NOMO-1 treated with DMSO at 0.1 percent for 48 hours (cell line): Measurements from ENCODE around the gene EIF5A.
"Not testable (repeated sequence)": the region's sequence is repeated elsewhere in the genome, so short reads cannot be mapped to it uniquely, and the experiment has no call there.

ENCODE experiments used
- DNase-seq: peaks from one replicate; lab custom pipeline; 2025; ENCODE audit not compliant: unreplicated experiment; lab: John Stamatoyannopoulos, UW

Gene EIF5A

GRCh38 chr17:7329997-7330637, 22.7 kb downstream of the EIF5A start:
- DNase-seq, result peak; percentile 66

- DNase-seq, result no peak
Observed at GRCh38 chr17:7330638-7331015, 23.2 kb downstream of the EIF5A start.

GRCh38 chr17:7332111-7332510, 24.7 kb downstream of the EIF5A start:
- no peak for DNase-seq

GRCh38 chr17:7332600-7333069, 25.2 kb downstream of the EIF5A start:
- DNase-seq, result peak; percentile 52

GRCh38 chr17:7334938-7335538, 27.6 kb downstream of the EIF5A start:
- DNase-seq, result no peak

GRCh38 chr17:7335765-7336164, 28.3 kb downstream of the EIF5A start:
- DNase-seq, result not testable (repeated sequence)

- peak; percentile 44 for DNase-seq
Observed at GRCh38 chr17:7336240-7337175, 29.1 kb downstream of the EIF5A start, which contains the start of gene ACAP1. TSS of gene ACAP1 (plus strand) at chr17:7336529. CDS start at chr17:7336735, 206 bp downstream.

GRCh38 chr17:7337600-7337999, 30.2 kb downstream of the EIF5A start:
- DNase-seq, result not testable (repeated sequence)

- no peak for DNase-seq
Observed at GRCh38 chr17:7340179-7340578, 32.8 kb downstream of the EIF5A start.

GRCh38 chr17:7341842-7342241, 34.4 kb downstream of the EIF5A start:
- DNase-seq, result no peak

- DNase-seq, result no peak
Observed at GRCh38 chr17:7343250-7343649, 35.8 kb downstream of the EIF5A start.

GRCh38 chr17:7346761-7347614, 39.6 kb downstream of the EIF5A start:
- DNase-seq, result no peak

GRCh38 chr17:7347630-7348477, 40.4 kb downstream of the EIF5A start:
- DNase-seq, result no peak

GRCh38 chr17:7348478-7349242, 41.2 kb downstream of the EIF5A start:
- no peak for DNase-seq

GRCh38 chr17:7351665-7352502, 44.5 kb downstream of the EIF5A start, which contains the start of gene KCTD11:
TSS of gene KCTD11 (plus strand) at chr17:7352162.
- DNase-seq, result peak; percentile 12

GRCh38 chr17:7352503-7352889, 45.1 kb downstream of the EIF5A start:
- DNase-seq, result no peak

- no peak for DNase-seq
Observed at GRCh38 chr17:7352910-7353635, 45.6 kb downstream of the EIF5A start.
